SKM-1 treated with dmso at 0.1 percent for 144 hours (cell line): ENCODE measurements around the gene APH1B.
"Not testable (repeated sequence)": the region's sequence is repeated elsewhere in the genome, so short reads cannot be mapped to it uniquely, and the experiment has no call there.

Source experiments
- DNase-seq: peaks from one replicate; lab custom pipeline; 2025; ENCODE audit not compliant: unreplicated experiment; lab: John Stamatoyannopoulos, UW

Gene APH1B

DNA sequence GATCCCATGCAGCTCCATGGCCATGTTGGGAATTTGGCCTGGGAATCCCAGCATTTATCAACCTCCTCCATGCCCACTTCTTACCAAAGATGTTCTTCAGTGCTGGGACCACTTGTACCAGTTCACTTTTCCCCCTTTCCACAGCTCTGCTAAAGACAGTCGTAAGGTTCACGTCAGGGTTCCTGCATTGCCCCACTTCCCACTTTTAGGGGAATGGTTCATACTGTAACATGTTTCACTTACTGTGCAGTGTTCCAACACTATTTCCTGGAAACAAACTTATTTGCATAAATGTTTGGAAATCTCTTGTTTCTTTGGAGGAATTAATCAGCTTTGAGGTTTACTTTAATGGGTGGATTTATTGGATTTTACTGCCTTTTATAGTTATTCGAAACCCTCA is 17.0 kb downstream of the APH1B start:
- DNase-seq = no peak

DNA sequence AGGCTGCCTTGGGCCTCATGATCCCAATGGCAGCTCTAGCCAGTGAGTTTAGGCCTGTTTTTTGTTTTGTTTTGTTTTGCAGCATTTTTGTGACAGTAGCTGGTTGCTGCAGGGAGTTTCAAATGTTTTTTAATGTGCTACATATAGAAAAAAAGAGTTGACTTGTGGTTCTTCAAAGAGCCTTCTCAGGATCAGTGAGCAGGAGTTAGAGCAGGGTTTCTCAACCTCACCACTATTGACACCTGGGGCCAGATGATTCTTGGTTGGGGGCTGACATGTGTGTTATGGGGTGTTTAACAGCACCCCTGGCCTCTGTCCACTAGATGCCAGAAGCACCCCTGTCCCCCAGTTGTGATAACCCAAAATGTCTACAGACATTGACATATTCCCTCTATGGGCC is 17.9 kb downstream of the APH1B start:
- no peak for DNase-seq

DNA sequence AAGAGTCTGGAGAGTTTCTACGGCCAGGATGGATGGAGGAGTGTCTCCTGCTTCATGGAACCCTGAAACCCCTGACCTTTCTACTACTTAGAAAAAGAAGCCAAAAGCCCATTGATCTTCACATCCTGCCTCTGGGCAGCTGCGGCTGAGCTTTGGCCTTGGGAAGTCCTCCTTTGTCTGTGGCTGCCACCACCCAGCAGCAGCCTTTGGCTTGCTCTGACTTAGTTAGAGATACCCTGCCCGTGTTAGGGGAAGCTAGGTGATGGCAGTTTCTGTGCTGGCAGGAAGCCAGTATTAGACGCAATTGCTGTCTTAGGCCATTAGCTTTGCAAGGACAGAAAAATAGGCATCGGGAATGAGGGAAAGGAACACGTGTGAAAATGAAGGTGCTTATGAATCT is 18.8 kb downstream of the APH1B start:
- DNase-seq = no peak

DNA sequence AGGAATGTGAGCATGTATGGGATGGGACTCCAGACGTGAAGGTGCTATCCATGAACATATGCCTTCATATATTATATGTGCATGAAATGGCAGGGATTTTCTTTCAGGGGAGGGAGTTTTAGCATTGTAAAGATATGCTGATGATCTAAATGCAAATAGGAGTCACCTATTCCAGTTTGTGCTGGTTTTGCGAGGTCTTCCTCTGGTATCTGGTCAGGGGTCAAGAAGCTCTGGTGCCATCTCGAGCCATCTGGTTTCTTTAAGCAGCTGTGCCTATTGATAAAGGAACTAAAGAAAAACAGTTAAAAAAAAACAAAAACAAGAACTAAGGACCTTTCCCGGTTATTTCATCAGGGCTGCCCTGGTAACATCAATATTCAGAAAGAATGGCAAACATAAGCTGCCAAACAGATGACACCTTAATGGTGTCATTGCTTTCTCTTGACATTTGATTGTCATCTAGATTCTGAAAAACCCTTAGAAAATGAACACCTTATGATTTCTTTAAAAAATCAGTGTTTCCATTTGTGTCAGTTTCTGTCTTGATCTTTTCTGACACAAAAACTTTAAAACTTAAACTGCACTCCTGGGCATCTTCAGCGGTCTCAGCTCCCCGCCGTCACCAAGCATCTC is 22.7 kb downstream of the APH1B start:
- DNase-seq = no peak

DNA sequence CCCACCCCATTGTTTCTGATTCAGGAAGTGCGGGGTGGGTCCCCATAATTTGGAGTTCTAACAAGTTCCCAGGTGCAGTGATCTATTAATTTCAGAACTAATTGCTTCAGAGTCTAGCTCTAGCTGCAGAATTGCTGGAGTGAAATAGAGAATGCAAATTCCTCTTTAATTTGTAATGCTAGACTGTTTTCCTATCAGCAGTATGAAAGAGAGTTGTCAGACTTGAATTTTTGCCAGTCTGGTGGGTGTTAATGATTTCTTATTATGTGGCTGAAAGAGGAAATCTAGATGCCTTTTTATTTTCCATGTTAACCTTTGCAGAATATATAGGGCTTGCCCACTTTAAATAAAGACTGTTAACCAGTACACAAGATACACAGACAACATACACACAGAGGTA is 23.7 kb downstream of the APH1B start:
- no peak for DNase-seq

DNA sequence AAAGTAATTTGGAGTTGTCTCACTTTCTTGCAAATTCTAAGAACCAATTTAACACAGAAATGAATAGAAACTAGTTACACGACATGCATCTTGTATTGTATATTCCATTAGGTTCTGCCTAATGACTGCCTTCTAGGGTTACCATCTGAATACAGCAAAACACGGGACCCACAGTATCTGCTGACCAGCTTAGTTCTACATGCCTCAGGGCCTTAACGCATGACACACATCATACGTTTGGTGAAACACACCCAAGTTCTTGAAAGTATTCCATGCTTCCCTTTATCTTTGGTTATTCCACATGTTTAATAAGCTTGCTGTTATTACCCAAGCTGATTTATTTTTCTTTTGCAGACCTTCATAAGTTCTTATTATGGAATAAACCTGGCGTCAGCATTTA is 27.9 kb downstream of the APH1B start:
- DNase-seq = no peak

DNA sequence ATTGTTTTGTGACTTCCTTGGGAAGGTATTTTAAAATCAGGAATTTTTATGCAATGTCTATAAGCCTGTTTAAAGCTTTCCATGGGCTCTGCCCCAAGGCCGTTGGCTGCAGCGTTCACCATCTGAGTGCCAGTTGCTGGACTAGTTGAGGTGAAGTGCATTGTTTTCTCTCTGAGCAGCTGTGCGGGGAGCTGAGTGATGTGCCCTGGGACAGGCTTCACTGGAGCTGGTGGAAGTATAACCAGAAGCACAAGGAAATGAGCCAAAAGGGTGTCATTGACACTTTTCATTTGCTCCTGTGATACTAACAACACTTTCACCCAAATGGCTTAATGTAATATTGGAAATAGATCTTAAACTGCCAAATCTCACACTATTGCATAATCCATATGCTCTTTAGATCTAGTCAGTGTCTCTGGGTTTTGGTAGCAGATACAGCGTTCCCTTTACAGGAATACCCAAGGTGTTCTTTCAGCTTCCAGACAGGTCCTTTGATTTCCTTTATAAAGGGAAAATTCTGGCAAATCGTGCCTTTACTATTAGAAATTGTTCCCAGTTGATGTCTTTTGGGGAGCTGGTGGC is 29.2 kb downstream of the APH1B start:
- no peak for DNase-seq

DNA sequence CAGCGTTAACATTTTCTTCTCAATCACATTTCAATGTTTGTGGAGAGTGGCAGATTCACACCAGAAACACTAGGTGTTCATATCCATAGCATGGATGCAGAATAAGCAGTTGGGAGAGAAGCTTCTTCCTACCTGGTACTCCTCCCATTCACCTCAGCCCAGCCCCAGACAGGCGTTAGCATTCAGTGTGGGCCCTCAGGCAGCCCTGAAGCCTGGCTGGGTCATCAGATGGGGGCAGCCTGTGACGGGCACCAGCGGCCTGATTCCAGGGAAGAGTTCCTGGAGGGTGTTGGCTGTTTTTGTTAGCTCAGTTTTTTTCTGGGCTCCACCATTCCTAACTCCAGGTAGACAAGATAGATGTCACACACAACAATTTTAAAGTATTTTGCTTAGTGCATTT is 31.1 kb downstream of the APH1B start:
- no peak for DNase-seq

DNA sequence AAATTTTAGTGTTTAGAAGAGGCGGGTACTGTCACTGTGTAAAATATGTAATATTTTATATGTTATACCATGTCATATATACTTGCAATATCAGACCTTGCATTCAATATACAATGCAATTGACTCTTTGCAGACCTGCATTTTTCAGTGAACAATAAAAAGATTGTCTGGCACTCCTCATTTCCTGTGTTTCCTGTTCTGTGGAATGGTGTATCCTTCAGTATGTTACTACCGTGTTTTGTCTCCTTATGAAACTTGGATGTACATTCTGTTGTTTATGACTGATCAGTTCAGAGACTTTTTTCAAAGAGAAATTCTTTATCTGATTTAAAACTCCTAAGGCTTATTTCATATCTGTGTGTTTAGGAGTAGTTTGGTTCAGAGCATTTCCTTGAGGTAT is 31.5 kb downstream of the APH1B start:
- no peak for DNase-seq

DNA sequence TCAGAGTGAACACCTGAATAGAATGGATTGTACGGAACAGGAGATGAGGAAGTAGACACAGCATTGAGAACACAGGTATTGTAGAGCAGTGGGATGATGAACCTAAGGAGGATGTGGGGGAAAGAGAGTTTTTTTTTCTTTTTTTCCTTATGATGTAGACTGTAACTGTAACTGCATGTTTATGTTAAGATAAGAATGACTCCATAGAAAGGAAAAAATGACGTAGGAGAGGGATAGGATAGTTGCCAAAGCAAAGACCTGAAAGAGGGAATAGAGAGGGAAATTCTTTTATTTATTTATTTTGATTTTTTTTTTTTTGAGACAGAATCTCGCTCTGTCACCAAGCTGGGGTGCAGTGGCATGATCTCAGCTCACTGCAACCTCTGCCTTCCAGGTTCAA is 33.2 kb downstream of the APH1B start:
- no peak for DNase-seq

DNA sequence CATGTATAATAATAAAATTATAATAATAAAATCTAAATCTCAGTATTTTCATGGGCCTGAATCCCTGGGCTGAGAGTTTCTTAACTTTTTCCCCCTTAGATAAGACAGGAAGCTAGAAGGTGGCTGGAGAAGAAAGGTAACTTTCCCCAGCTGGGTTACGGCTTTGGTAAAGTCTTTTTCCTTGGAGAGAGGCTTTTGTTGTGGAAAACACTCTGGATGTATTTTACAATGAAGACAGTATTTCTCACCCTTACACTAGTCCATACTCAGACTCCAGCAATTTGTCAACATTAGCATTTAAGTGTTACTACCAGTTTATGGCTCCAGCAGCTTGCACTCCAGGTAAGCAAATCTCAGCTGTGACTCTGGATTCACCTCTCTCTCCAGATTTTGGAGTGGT is 34.9 kb downstream of the APH1B start:
- DNase-seq = no peak

DNA sequence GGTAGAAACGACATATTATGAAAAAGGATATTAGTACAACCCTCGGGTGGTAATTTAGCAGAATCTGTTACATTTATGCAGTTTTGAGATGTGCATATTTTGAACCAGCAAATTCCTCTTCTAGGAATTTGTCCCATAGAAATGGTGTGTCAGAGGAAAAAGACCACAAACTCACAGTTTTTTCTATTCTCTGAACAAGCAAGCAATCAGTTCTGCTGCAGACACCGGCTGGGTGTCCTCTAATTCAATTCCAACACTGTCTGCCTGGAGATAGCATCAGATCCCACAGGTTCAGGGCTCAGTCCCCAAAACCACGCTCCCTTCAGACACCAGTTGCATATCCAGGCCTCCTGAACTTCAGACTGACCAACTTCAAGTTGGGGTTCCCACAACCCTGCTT is 36.4 kb downstream of the APH1B start:
- DNase-seq = no peak

DNA sequence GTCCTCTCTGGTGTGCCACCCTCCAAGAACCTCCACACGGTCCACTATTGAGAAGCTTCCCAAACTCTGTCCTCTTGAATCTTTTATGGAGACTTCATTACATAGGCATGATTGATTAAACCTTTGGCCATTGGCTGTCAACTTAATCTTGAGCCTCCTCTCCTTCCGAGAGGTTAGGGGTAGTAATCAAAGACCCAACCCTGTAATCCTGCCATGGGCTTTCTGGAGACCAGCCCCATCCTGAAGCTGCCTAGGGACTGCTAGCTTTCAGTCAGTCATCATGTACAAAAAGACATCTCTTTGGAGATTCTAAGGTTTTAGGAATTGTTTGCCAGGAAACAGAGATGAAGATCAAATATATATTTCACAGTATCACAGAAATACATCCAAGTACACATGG is 37.0 kb downstream of the APH1B start:
- no peak for DNase-seq

DNA sequence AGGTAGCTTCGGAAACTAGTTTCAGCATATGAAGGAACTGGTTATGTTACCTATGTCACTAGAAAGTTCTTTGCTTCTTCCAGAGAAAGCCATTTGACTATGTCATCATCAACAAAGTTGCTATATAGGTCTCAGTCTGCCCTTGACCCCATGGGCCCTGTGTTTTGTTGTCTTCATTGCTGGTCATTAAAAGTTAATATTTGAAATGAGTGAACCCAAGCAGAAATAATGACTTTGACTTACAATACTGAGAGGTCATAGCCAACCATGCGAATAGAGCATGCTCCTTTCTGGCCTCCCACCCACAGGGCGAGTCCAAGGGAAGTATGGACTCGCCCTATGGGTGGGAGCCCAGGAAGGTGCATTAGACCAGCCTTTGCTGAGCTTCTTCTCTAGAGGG is 40.9 kb downstream of the APH1B start:
- no peak for DNase-seq

DNA sequence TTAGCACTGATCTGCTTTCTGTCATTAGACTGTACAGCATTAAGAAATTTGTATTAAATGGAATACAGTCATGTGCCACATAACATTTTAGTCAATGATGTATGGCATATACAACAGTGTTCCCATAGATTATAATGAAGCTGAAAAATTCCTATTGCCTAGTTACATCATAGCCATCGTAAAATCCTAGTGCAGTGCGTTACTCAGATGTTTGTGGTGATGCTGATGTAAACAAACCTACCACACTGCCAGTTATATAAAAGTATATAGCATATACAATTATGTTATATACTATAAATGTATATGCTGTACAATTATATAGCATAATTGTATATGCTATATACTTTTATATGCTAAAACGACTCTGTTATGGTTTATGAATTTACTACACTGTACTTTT is 41.7 kb downstream of the APH1B start:
- no peak for DNase-seq

DNA sequence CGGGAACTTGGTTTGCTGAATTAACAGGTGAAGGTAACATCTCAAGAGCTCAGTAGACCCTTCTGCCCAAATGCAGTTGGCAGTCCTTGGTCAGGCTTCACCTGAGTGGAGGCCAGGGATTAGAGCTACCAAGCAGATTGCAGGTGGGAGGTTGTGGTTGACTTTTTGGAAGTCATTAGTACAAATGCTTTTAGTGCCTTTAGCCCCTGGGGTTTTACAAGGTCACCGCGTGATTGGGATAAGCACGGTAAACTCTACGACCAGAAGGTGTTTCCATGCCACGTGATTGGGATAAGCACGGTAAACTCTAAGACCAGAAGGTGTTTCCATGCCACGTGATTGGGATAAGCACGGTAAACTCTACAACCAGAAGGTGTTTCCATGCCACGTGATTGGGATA is 43.0 kb downstream of the APH1B start:
- not testable (repeated sequence) for DNase-seq

DNA sequence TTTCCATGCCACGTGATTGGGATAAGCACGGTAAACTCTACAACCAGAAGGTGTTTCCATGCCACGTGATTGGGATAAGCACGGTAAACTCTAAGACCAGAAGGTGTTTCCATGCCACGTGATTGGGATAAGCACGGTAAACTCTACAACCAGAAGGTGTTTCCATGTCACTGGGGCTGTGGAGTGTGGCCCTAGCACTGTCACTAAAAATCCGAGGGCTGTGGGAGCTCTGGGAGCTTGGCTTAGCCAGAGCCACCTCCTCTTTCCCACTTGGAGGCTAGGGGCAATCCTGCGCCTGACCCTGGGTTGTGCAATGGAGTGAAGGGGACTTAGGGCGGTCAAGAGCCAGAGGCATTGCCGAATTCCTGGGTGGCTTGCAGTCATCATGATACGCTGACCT is 43.6 kb downstream of the APH1B start:
- not testable (repeated sequence) for DNase-seq

DNA sequence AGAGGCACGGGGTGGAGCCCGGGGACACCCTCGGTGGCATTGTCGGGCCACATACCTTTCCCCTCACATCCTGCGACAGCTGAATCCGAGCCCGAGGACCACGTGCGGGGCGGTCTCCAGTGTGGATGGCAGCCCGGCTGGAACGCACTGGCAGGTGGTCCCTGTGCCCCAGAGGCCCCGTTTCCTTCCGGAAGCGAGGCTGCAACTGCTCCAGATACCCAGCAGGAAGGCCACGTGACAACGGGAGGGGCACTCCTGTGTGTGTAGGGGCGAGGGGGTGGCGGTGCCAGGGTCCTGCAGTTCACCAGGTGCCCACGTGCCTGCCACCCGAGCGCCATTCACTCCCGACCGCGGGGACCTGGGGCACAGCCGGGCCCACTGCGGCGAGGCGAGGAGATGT is 44.1 kb downstream of the APH1B start:
- DNase-seq = no peak

DNA sequence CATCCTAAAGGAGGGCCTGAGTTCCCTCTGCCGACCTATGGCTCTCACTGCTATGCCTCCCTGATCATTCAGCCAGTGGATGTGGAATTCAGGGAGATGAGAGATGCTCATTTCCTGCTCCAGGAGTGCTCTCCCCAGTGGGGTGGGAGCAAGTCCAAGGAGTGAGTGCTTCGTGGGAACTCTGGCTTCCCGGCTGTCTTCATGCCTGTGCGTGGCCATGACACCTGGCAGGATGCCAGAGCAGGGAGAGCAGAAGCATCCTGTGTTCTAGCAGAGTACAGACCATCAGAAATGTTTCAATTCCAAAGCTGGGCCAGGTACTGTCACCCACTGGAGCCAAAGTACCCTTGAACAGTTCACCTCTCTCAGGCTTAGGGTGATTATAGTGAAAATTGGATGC is 45.1 kb downstream of the APH1B start:
- no peak for DNase-seq

DNA sequence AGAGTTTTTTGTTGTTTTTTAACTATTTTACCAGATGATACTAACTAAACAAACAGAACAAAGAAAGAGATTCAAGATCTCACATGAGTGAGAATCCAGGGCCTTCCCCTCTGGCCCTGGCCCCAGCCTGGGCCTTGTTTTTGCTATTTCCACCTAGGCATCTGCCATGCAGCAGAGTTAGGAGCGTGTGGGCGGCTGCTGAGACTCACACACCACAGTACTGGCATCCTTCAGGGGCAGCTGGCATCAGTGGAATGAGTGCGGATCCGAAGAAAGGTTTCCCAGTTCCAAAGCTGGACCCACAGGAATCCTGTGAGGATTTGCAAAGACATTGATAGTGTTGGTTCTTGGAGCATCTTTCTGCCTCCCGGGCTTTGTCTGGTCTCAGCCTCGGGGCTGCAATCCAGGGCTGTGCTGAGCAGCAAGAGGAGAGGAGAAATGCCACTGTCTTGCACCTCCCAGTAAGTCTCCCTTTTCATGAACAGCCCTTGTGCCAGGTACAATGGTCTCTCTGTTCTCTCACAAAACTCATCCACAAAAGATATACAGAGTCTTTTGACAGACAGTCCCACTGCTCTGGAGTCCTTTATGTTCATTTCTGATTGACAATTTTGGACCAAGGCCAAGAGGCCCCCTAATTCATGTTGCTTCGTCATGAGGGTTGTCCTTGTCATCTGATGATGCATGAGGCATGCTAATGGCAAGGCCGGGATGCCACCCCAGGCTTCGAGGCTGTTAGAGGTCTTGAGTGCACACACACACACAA is 46.6 kb downstream of the APH1B start:
- DNase-seq = no peak

DNA sequence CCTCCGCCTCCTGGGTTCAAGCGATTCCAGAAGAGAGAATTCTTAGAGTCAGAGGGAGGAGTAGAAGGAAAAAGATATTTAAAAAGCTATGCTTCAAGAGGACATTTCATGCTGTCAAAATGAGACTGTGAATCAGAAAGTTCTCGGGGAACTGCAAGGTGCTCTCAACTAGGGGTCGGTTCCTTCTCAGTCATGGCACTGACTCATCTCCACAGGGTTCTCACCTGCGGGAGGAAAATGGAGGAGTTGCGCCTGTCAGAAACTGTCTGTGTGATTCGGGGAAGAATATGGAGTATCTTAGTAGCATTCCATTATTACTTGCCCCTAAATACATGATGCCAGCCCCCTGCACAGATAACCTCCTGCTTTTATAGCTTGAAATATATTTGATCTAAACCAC is 47.4 kb downstream of the APH1B start:
- no peak for DNase-seq

DNA sequence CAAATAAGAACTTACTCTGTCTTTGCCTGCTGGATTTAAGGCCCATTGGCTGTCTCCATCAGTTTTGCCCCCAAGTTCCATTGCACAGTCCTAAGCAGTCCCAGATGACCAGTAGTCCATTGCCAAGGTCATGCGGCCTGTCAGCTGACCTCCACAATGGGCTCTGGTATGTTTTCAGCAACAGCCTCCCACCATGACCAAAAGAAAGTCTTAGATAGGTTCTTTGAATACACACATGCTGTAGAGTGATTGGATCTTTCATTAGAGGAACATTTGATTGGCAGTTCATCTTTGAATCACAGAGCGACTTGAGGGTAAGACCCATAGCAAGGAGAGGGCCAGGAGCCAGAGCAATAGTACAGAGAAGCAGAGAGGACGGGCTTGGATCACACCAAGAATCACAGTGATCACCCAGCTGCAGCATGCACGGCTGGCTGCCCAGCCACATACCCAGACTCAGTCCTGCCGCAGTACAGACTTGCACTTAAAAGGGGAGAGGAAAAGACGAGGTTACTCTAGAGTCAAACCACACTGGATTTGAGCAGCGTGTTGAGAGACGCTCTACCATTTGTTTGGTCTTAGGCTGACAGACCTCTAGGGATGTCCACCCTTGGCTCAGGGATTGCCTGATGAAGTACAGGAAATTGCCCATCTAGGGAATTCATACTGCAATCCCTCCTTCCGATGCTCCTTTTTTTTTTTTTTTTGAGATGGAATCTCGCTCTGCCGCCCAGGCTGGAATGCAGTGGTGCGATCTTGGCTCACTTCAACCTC is 50.4 kb downstream of the APH1B start:
- DNase-seq = no peak
